ENCODE measurements around the gene OLFML2B.

The OLFML2B gene

DNA sequence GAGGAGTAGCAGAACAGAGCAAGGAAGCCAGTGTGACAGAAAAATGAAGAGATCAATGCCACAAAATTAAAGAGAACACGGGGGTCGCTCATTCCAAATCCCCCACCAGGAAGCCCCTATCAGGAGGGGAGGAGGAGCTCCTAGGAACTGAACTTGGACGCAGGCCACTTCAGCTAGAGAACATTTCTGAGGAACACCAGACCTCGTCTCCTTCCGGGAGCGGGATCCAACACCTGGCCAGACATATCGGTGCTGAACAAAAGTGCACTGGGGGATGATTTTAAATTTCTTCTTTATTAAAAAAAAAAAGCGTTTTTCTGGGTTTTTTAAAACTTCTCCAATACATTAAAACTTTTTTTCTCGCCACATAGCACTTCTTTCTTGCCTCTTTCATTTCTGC, 40.8 kb downstream of the OLFML2B start:
- DNase-seq (ENCODE audit: insufficient read length, low spot score) = no peak
- no peak for FAIRE-seq

DNA sequence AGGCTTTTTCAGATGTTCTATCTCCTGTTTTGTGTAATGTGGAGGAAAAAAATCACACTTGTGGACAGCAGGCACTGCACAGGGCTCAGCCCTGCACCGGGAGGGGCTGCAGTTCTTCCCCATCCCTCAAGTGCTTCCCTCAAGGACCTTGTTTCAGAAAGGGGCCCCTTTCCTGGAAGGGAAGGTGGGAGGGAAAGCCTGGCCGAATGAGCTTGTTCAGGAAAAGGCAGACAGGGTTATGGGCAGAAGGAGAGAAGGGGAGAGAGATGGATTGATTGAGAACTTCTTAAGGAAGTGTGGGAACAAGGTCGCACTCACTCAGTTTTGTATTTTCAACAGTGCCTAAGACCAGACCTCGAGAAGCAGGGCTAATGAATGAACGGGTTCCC, 41.2 kb downstream of the OLFML2B start:
- no peak for FAIRE-seq
- no peak for DNase-seq (ENCODE audit: insufficient read length, low spot score)

DNA sequence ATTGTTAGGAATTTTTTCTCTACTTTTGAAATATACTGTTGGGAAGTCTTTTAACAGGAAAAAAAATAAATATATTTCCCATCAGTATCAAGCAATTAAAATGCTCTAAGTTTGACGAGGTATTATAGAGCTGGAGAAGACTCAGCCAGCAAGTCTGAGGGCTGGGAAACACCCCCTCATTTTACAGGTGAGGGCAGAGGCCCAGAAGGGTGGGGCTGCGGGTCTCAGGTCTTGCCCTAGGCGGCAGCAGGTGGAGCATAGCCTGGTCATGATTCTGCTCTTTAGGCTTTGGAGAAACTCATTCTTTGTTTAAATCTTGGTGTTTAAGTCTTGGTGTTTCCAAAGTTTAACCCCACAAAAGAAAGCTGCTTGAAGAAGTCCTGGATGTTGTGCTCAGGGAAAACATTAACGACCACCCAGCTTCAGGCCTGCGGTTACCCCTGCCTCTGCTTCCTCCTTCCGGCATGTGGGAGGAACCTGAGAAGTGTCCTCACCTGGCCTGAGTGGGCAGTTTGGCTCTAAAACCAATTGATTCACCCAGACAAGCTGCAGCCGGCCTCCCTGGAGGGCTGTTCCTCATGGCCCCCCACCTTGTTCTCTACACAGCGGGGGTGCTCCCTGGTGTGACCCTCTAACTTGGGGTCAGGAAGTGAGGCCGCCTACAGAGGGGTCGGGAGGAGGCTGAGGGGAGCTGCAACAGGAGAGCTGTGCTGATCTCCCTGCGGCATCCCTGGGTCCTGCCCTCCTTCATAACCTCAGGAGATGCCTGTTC, 41.7 kb downstream of the OLFML2B start:
- no peak for FAIRE-seq
- DNase-seq (ENCODE audit: insufficient read length, low spot score) = no peak

DNA sequence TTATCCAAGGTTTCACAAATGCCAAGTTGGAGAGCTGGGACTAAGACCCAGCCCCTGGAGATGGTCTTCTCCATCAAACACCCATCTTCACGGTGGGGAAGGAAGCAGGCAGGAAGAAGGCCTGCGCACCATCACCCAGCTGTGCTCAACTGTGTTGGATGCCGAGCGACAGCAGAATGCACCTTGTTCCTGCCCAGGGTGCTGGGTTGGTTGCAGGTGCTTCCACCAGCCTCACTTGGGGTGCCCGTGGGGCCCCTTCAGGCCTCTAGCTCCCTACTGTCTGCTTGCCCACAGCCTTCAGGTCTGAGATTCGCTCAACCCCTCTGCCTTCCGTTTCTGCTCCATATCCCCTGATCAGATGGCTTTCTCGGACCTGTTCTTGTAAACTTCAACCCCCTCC, 42.5 kb downstream of the OLFML2B start:
- DNase-seq (ENCODE audit: insufficient read length, low spot score) = no peak
- FAIRE-seq = no peak

DNA sequence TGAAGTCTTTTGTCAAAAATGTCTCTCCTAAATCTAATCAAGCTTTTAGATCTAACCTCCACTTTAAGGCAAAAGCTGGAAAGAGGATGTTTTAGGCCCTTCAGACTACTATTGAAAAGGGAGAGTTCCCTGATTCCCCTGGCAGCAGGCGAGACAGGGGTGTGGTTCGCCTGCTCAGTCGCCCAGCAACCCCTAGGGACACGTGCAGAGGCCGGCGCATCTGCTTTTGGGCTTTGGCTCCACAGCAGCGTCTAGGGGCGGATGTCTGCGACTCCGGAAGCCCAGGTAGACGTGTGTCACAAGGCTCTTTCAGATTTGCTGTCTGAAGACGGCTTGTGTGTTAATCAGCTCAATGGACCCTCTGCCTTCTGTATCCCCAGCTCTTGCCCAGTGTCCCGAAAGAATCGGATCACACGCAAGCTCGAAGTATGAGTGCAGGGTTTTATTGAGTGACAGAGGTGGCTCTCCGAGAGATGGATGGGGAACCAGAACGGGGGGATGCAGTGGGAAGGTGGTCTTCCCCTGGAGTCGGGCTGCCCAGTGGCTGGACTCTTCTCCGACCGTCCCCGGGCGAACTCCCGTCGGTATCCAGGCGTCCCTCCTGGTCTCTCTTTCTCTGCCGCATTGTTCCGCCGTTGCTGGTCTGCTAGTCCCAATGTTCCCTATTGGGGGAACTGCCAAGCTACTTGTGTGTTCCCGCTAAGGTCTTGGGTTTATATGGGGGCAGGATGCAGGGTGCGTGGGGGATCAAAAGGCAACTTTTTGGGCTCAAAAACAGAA, 45.5 kb downstream of the OLFML2B start:
- FAIRE-seq (no peak), DNase-seq (ENCODE audit: insufficient read length, low spot score) (no peak)

DNA sequence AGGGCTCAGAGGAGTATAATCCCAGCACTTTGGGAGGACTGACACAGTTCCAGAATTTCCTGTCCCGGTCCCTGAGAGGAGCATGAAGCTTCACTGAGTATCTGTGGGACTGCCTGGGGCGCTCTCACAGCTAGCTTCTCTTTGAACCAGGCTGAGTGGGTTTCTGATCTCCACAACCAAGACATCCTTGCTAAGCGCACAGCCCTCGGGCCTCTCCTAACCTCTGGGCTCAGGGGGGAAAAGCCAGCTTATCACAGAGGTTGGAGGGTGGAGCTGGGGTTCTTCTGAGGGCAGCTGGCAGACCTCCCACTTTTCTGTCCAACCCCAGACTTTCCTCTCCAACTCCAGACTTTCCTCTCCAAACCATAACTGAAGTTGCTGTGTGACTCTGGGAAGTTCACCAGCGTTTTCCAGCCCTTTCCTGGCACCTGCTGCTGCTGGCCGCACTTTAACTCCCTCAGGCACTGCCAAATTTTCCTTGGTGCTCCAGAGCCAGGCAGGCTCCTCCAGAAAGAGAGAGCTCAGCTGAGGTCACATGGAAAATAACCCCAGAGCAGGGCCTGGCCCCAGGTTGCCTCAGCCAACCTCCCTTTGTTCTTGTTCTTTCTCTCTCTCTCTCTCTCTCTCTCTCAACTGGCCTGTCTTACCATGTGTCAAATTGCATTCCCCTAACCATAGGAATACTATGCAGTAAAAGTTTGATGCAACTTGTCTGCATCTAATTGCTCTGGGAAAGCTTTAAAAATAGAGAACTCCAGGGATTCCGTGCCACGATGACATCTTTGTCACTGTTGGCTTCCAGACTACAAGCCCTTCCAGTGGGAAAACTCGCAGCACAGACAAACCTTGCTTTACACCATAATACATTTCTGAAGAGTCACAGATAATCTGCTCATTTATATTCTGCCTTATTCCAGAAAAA, 49.5 kb downstream of the OLFML2B start:
- FAIRE-seq (no peak), DNase-seq (ENCODE audit: insufficient read length, low spot score) (no peak)

DNA sequence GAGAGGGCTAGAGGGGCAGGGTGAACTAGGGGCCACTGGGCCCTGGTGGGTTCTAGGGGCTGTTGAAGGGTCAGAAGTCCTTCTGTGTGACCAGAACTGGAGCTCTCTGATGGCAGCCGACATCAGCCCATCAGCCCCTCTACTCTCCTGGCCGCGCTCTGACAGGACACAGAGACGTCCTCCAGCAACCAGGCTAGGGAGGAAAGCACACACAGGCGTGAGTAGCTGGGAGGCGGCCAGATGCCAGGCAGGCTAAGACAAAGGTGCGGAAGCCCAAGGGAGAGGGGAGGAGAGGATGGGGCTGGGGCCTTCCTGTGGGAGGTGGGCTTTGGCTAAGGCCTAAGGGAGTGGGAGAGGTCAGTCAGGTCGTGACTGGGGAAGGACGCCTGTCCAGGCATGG, 50.8 kb downstream of the OLFML2B start:
- DNase-seq (ENCODE audit: insufficient read length, low spot score) = no peak
- no peak for FAIRE-seq

DNA sequence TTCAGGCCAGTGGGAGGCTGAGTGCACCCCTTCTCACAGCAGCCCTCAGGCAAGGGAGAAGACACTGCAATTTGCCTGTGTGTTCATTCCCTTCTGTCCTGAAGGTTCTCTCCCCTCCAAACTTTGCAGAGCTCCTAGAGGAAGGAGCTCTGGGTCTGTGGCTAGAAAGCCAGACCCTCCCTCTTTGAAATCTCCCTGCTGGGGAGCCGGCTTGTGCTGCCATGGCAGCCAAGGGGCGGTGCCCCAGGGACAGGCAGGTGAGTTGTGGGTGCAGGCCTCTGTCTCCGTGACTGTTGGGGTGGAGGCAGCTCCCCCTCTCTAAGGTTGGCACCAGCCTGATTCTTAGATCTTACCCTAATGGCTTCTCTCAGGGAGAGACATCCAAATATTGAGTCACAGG, 53.0 kb downstream of the OLFML2B start:
- FAIRE-seq (no peak), DNase-seq (ENCODE audit: insufficient read length, low spot score) (no peak)

DNA sequence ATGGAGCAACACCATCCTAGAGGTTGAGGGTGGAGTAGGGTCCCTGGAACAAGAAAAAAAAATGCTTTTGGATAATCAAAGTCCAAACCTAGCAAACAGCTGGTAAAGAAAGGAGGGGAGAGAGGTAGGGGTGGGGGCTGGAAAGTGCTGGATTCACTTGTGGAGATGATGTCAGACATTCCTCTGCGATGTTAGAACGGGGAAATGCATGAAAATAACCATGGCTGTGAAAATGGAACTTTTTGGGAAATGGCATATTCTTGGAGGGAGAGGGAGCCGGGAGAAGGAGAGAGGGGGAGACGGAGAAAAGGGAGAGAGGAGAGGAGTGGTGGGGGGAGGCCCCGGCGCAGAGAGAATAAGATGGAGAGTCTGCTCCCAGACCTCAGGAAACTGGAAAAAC, 53.6 kb downstream of the OLFML2B start:
- DNase-seq (ENCODE audit: insufficient read length, low spot score) (no peak), FAIRE-seq (no peak)

DNA sequence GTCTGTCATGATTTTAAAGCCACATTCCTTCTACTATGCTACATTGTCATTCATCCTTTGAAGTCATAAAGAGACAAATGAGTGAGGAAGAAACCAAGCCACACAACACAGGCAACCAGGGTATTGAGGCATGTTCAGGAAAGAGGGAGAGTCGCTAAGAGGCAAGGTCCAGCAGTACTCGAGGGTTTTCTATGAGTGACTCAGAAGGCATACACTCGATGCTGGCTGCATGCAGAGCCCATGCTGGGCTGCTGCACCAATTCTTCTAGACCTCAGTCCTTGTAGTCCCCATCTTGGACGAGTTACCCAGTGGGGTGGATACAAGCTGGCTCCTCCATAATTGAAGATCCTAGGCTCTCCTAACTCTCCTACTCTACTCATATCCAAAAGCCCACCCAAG, 57.6 kb downstream of the OLFML2B start:
- FAIRE-seq (no peak), DNase-seq (ENCODE audit: insufficient read length, low spot score) (no peak)

DNA sequence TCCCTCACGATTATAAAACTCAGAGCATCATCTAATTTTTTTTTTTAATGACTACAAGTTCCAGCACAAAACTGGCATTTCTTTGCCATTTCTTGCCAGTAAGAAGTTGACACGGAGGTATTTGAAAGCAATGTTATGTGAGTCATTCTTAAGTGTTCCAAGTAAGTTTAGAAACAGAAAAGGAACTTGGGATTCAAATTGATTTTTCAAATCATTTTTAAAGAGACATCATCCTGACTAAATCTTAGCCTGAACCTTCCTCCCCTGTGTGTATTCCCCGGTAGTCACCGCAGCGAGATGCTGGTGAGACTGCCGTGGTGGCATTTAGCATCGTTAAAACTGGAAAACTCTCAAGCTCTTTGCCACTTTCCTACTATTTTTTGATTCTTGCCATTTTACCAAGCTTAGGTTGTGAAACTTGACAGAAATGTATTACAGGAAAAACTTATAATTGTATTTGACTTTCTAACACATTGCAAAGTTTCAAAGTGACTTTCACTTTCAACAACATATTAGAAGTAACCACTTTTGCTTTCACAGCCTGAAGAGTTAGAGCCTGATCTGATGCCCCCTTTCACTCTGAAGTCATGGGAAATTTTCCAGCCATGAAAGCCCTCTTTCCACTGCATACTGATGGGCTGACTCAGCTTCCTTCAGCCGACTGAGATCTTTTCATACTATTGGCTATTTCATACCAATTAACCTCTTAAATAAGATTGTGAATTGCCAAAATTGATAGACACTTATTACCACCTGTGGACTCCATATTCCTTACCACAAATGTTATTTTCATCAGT, 61.4 kb downstream of the OLFML2B start:
- FAIRE-seq = no peak

DNA sequence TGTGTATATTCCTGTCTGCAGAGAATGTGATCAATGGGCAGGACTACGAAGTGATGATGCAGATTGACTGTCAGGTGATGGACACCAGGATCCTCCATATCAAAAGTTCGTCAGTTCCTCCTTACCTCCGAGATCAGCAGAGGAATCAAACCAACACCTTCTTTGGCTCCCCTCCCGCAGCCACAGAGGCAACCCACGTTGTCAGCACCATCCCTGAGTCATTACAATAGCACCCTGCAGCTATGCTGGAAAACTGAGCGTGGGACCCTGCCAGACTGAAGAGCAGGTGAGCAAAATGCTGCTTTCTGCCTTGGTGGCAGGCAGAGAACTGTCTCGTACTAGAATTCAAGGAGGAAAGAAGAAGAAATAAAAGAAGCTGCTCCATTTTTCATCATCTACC, 65.2 kb downstream of the OLFML2B start:
- FAIRE-seq (no peak), DNase-seq (ENCODE audit: insufficient read length, low spot score) (no peak)

More for the DNA sequence above, 61.4 kb downstream of the OLFML2B start:
- DNase-seq (ENCODE audit: insufficient read length, low spot score) = peak; percentile 61

DNA sequence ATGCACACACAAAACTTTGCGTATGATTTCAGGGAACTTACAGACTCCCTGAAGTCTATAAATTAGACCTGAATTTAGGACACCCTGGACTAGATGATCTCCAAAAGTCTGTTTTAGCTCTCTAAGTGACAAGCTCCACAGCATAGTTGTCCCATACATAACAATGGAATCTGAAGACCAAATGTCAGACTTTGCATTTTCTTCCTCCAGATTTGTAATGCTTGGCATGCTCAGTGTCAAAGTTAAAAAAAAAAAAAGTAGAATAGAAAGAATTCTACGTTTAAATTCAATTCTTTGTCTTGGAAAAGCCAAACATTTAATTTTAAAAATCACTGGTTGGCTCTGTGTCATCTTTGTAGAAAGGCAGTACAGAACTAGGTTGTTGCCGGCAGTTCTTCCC, 66.7 kb downstream of the OLFML2B start:
- FAIRE-seq (no peak), DNase-seq (ENCODE audit: insufficient read length, low spot score) (no peak)

DNA sequence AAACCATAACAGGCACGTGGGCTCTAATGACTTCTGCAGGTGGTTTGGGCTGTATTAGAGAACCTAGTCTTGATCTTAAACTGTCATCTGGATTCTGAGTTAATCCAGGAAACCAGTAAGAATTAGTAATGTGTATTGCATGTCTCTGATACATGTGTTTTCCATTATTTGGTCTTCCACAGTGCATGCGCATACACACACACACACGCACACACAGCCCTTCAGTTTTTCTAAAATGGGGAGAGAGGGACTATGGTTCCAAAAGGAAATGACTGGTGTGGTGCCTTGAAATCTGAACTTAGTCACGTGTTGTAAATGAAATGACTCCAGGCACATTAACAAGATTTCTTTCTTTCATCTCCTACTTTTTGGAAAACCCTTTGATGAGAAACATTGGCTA, 67.6 kb downstream of the OLFML2B start:
- DNase-seq (ENCODE audit: insufficient read length, low spot score) (no peak), FAIRE-seq (no peak)

DNA sequence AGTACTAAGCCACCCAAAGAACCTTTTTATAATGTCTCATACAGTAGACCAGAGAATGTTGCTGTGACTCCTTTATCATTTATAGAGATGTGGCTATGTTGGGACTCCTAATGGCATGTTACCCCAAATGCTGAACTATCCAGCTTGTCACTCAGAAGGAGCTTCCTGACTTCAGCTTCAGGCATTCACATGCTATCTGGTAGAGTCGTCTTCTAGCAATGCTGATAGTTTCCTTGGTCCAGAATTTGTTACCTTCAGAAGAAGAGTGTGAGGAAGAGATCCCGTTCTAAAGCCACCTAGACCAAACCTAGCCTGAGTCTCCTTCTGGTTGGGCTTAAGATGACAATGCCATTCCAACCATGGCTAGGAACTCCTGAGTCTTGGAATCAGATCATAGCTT, 68.1 kb downstream of the OLFML2B start:
- FAIRE-seq (no peak), DNase-seq (ENCODE audit: insufficient read length, low spot score) (no peak)

DNA sequence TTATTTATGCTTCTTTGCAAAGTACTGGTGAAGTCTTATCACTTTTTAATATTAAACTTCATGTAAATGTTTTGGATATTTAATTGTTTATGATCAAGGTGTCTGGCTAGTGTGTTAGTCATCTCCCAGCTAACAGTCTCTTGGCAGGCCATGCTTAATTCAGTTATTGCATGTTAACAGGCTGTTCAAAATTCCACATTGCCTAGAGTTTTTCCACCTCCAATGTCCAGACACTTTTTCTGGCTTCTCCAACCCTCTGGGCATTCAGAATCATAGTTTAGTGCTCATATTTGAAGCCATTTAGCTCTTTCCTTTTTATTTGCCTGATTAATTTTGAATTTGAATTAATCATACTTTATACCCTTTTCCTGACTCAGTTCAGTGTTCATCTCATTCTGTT, 69.2 kb downstream of the OLFML2B start:
- DNase-seq (ENCODE audit: insufficient read length, low spot score) = no peak

DNA sequence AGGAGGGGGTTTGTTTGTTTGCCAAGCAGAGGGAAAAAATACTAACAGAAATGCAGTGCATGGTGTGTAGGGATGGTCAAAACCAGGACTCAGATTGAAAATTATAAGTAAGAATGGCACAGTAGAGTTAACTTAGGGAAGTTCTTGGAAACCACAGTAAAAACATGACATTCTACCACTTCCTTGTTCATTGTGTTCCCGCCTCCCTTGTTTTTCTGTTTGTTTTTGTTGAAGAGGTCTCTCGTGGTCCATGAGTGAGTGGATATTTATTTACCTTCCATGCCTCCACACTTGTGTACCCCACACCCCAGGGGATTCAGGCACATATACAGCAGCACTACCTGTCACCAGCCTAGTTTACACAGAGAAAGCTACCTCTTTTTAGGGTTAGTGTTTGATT, 69.6 kb downstream of the OLFML2B start:
- FAIRE-seq (no peak), DNase-seq (ENCODE audit: insufficient read length, low spot score) (no peak)

More for the DNA sequence above, 69.2 kb downstream of the OLFML2B start:
- no peak for FAIRE-seq

DNA sequence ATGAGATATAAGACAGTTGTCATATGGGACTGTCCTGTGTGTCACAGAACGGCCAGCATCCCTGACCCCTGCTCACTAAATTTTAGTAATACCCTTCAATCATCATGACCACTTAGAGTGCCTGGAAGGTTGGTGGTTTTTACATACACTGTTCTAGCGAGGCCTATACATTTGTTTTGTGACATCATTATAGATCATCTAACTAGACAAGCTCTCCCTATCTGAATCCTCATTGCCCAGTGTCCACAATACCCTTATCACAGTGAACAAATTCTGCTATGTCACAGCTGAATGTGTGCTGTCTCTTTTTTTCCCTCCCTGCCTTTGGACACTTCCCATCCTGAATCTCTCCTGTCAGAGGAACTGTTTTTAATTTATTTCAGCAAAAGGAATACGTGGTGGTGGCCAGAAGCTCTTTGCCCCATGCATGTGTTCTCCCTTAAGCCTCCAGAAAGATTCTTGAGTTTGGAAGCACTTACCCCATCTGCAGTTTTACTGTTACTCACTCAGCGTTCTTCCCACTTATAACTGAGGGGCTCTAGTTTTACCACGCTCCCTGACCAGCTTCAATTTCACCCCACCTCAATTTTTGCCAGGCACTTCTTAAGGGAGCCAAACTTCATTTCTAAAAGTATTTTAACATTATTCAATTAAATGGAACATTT, 70.3 kb downstream of the OLFML2B start:
- DNase-seq (ENCODE audit: insufficient read length, low spot score) = no peak
- FAIRE-seq = no peak

DNA sequence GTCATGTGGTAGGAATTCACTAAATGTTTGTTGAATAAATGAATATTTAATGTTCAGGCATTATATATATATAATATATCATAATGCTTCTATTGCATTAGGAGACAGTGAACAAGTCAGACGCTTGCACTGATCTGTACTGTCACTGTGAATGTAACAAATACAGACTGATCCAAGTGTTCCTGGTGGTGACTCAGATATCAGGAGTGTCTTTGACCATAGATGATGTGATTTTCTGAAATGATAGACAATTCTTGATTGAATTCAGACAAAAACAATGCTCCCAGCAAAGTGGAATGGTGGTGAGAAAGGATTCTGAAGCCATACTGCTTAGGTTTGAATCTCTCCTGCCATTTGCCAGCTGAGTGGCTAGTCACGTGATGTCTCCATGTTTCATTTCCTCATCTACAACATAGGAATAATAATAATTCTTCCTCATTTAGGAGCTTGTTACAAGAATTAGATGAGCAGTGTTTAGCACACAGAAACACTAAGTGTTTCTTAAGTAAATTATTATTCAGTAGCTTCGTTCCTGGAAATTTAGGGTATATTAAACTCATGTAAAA, 71.0 kb downstream of the OLFML2B start:
- FAIRE-seq = no peak
- no peak for DNase-seq (ENCODE audit: insufficient read length, low spot score)

DNA sequence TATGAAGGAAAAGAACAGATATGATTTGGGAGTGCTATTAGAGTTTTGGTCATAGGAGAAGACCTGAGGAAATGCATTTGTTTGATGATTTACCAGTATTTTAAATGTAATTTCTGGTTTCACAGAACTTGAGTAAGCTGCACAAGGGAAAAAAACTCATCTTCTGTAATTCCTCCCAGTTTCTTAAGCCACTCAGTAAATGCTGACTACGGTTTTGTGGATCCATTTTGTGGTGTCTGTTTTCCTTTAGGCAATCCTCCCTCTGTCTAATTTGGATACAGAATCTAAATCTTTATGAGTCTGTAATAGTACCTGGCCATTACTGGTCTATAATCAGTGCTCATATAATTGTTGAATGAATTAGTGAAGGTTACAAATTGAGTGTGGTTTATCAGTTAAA, 72.0 kb downstream of the OLFML2B start:
- DNase-seq (ENCODE audit: insufficient read length, low spot score) = no peak
- no peak for FAIRE-seq
